ENCODE data around the gene LBH. TPM values are rescaled to one million over a fixed set of nuclear protein-coding genes. Genes with fewer than 3 reads are reported as not detected.
A peak's percentile ranks its signal among the peaks of the same experiment; 100 is the strongest.

Gene LBH
- total RNA-seq, 4 donors from 2014 or later, result 62.3 to 509 (median 348) TPM

GRCh38 chr2:30205456-30205855 lies 25.9 kb upstream of the LBH start:
- peaks cover 2 to 30% (median 4%) of the 10 kb centered on the region in 3 donors for H3K4me1 ChIP-seq
- TF ChIP-seq EP300 (IDR thresholded peaks at IDR 0.05) (no peak), CTCF (IDR thresholded peaks at IDR 0.05) (no peak), POLR2A (IDR thresholded peaks at IDR 0.05) (no peak), POLR2AphosphoS5 (IDR thresholded peaks at IDR 0.05) (no peak)
- WGBS, 2 donors (ENCODE audit: low coverage in 1 of 2), result 75 to 100% methylated on average over 1 of the region's 1 CpG

DNA sequence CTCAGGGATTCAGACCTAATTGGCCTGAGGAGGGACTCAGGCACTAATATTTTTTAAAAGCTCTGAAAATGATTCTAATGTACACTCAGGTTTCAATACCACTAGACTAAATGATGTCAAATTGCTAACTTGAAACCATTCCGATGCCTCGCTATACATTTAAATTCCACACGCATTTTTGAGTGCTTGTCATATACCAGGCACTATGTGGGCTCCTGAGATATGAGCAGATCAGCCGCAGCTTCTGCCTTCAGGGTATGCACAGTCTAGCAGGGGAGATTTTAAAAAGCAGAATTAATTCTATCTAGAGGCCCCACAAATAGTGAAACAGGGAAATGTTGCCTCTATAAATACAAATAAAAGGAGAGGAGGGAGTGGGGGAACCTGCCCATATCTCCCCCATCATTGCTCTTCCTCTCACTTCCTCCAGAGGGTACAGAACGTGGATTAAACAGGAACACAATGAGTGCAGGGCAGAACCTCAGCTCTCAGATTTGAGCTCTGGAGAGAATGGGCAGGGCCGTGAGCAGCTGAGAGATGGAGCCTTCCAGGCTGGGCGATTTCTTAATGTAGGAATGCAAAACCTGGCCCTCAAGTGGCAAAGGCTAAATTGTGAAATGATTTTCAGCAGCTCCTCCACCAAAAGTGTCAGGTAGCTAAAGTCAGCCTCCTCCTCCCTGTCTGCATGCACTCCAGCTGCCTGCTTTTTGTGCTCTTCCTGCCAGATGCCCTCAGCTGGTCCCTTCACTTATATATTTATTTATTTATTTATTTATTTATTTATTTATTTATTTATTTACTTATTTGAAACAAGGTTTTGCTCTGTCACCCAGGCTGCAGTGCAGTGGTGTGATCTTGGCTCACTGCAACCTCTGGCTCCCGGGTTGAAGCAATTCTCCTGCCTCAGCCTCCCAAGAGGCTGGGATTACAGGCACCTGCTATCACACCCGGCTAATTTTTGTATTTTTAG lies 24.6 kb upstream of the LBH start:
- no peaks in the 10 kb centered on the region for H3K9me3 ChIP-seq
- no peaks in the 10 kb centered on the region for H3K27me3 ChIP-seq
- 80 to 83% methylated on average over 6 to 8 of the region's 9 CpGs for WGBS, 2 donors (ENCODE audit: low coverage in 1 of 2)
- H3K36me3 ChIP-seq, result no peaks in the 10 kb centered on the region
- ATAC-seq, result no peak
- no peak overlapping the region for H3K4me3 ChIP-seq
- no peak for TF ChIP-seq CTCF (IDR thresholded peaks at IDR 0.05)
- TF ChIP-seq POLR2AphosphoS5 (IDR thresholded peaks at IDR 0.05), result no peak
- no peak for TF ChIP-seq EP300 (IDR thresholded peaks at IDR 0.05)
- no peak for TF ChIP-seq POLR2A (IDR thresholded peaks at IDR 0.05)
- H3K4me1 ChIP-seq, result peaks cover 2 to 27% (median 4%) of the 10 kb centered on the region in 3 donors
- H3K27ac ChIP-seq, result no peak overlapping the region

More at GRCh38 chr2:30205456-30205855, 25.9 kb upstream of the LBH start:
- H3K27ac ChIP-seq, result no peak overlapping the region
- no peak overlapping the region for H3K4me3 ChIP-seq
- no peaks in the 10 kb centered on the region for H3K36me3 ChIP-seq
- no peak for ATAC-seq
- no peaks in the 10 kb centered on the region for H3K9me3 ChIP-seq
- H3K27me3 ChIP-seq, result no peaks in the 10 kb centered on the region

DNA sequence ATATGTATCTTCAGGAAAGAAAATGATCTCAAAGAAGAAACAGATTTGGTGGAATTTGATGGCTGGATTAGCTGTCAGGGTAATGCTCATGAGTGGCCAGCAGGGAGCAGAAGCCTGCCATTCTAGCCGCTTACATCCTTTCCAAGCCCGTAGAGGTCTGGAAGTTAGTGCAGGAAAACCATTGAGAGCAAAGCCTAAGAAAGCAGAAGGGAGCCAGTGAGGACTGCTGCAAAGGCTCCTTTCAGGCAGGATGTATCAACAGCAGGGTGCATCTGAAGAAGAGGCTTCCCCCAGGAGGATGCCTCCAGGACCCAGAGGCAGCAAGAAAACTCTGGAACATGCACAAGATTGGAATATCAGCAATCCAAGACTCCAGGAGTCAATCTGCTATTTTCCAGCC lies 22.9 kb upstream of the LBH start:
- Histone ChIP-seq H3K27me3 (no peaks in the 10 kb centered on the region), H3K36me3 (no peaks in the 10 kb centered on the region), H3K4me1 (peaks cover 2 to 10% (median 4%) of the 10 kb centered on the region in 3 donors), H3K27ac (no peak overlapping the region), H3K9me3 (no peaks in the 10 kb centered on the region), H3K4me3 (no peak overlapping the region)
- no peak for TF ChIP-seq POLR2AphosphoS5 (IDR thresholded peaks at IDR 0.05)
- peak; percentile 85 to 97 (median 93) for TF ChIP-seq CTCF (IDR thresholded peaks at IDR 0.05)
- ATAC-seq, result peak; percentile 84
- WGBS, 2 donors (ENCODE audit: low coverage in 1 of 2), result 0% methylated on average over 2 of the region's 2 CpGs

- H3K9me3 ChIP-seq, result no peaks in the 10 kb centered on the region
- ATAC-seq, result no peak
- H3K4me3 ChIP-seq, result no peak overlapping the region
- H3K27ac ChIP-seq, result no peak overlapping the region
- no peaks in the 10 kb centered on the region for H3K36me3 ChIP-seq
- WGBS, 2 donors (ENCODE audit: low coverage in 1 of 2), result 87 to 100% methylated on average over 2 of the region's 2 CpGs
- no peaks in the 10 kb centered on the region for H3K27me3 ChIP-seq
- peaks cover 2 to 8% (median 4%) of the 10 kb centered on the region in 3 donors for H3K4me1 ChIP-seq
- TF ChIP-seq POLR2A (IDR thresholded peaks at IDR 0.05) (no peak), POLR2AphosphoS5 (IDR thresholded peaks at IDR 0.05) (no peak), CTCF (IDR thresholded peaks at IDR 0.05) (no peak), EP300 (IDR thresholded peaks at IDR 0.05) (no peak)
Measured at GRCh38 chr2:30209227-30209626, 22.1 kb upstream of the LBH start.

DNA sequence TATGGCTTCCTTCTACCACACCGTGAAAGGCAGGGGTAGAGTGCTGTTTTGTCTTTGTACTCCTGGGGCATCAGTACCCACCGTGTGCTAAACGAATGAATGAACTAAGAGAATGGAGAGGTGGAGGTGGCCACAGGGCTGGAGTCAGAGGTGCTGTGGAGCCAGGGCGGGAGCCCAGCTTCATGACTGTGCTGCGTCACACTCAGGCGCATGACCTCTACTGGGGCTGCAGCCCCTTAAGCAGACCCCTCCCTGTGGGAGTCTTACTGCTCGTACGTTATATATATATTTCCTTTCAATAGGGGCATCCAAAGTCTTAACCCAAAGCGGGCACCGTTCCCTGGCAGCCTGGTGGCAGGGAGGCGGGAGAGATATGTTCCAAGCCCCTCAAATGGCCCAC lies 18.0 kb upstream of the LBH start:
- H3K27me3 ChIP-seq, result no peaks in the 10 kb centered on the region
- TF ChIP-seq POLR2AphosphoS5 (IDR thresholded peaks at IDR 0.05), result no peak
- peaks cover 2 to 24% (median 14%) of the 10 kb centered on the region in 3 donors for H3K4me1 ChIP-seq
- WGBS, 2 donors (ENCODE audit: low coverage in 1 of 2), result 93 to 100% methylated on average over 3 of the region's 11 CpGs
- H3K9me3 ChIP-seq, result no peaks in the 10 kb centered on the region
- no peak for ATAC-seq
- no peak overlapping the region for H3K27ac ChIP-seq
- H3K4me3 ChIP-seq, result no peak overlapping the region
- no peaks in the 10 kb centered on the region for H3K36me3 ChIP-seq

Measured in gastroesophageal sphincter (tissue), 4 donors.